Prostate gland (tissue), 2 donors: ENCODE data around the gene IL20RA.

ENCODE experiments used
- CTCF ChIP-seq, 4 experiments: fragments of 200-600 bp in 2 of 4; fragments of 450-650 bp in 2 of 4; sonication (generic) in 2 of 4; IDR thresholded peaks; 1 replicate in 3 of 4; 2 replicates in 1 of 4; pipeline ENCODE4 v1.5.1; 2016 to 2019; ENCODE audit warnings: antibody characterized with exemption in 4 of 4, mild to moderate bottlenecking in 2 of 4, moderate library complexity in 2 of 4
- POLR2A ChIP-seq: fragments of 450-650 bp; IDR thresholded peaks from one replicate; pipeline ENCODE4 v1.6.1; 2016; ENCODE audit warnings: antibody characterized with exemption, mild to moderate bottlenecking
- POLR2AphosphoS5 ChIP-seq: sonication (generic); formaldehyde crosslinking; IDR thresholded peaks from one replicate; pipeline ENCODE4 v1.6.1; 2017; ENCODE audit warnings: antibody characterized with exemption

- no peak for TF ChIP-seq POLR2A
- peak in 3 of 4 experiments; percentile 17 to 58 (median 55) for TF ChIP-seq CTCF (IDR thresholded peaks at IDR 0.05)
- TF ChIP-seq POLR2AphosphoS5, result peak; percentile 58
Observed at GRCh38 chr6:137013738-137014602, 30.8 kb downstream of the IL20RA start.
